Hippocampal formation (tissue), 2 donors: Measurements from ENCODE around the gene ANXA2.
A peak's percentile ranks its signal among the peaks of the same experiment; 100 is the strongest.

Experiments
- DNase-seq, 2 donors: peaks; one replicate each; lab custom pipeline; 2025; lab: John Stamatoyannopoulos, UW

The ANXA2 gene

DNA sequence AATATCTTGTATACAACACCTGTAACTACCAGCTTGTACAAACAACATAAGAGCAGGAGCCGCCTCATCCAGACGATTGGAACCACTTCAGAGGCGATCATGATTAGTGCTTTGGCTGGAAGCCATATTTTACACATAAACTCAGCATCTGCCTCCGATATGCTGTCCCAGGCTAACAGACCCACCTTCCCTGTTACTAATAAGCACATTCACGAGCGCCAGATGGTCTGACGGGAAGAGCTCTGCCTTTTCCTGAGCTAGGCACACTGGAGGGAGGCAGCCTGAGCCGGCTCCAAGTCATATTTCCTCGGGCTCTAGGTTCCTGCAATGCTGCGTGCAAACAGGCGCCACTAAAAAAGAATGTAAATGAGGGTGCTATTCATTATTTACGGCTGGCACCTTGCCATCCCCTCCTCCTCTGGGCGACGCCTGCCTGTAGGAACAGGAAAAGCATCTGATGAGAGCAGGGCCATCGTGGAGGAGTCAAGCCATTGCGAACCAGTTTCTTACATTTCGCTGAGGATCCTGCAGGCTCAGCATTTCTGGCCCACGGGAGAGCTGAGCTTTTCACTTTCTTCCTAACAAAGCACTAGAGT, 98.2 kb downstream of the ANXA2 start:
- peak; percentile 38 to 44 for DNase-seq
